HepG2 (cell line): Measurements from ENCODE around the gene HSPB6. TPM values are rescaled to one million over a fixed set of nuclear protein-coding genes. Genes with fewer than 3 reads are reported as not detected.

Experiments
- CENPX ChIP-seq: sonication (generic); formaldehyde crosslinking; IDR thresholded peaks from 2 replicates; pipeline ENCODE4 v1.9.0; 2021; ENCODE audit warnings: mild to moderate bottlenecking, missing genetic modification reagents, moderate library complexity
- CHCHD3 ChIP-seq: sonication (generic); formaldehyde crosslinking; IDR thresholded peaks from 2 replicates; pipeline ENCODE4 v1.8.0; 2022; ENCODE audit warnings: mild to moderate bottlenecking, missing genetic modification reagents, moderate library complexity
- FOXP1 ChIP-seq, 2 experiments: fragments of 450-650 bp in 1 of 2; IDR thresholded peaks; 2 replicates each; pipeline ENCODE4 v1.6.1; 2017 to 2018; ENCODE audit warnings: antibody characterized with exemption in 1 of 2
- GZF1 ChIP-seq: sonication (generic); formaldehyde crosslinking; IDR thresholded peaks from 2 replicates; pipeline ENCODE4 v1.5.1; 2020; ENCODE audit warnings: mild to moderate bottlenecking, missing genetic modification reagents
- MAZ ChIP-seq, 2 experiments: sonication (generic) in 1 of 2; formaldehyde crosslinking in 1 of 2; IDR thresholded peaks; 2 replicates each; pipeline versions ENCODE4 v1.5.0 to v1.6.1; 2012 to 2020; ENCODE audit warnings: low read depth in 2 of 2, mild to moderate bottlenecking in 2 of 2, borderline replicate concordance in 1 of 2, improper control_type of control experiment in 1 of 2, low read length in 1 of 2, missing genetic modification reagents in 1 of 2, moderate library complexity in 1 of 2
- MBNL3 ChIP-seq: fragments of 250-450 bp; sonication (Bioruptor Pico); conservative IDR thresholded peaks from 2 replicates; pipeline ENCODE4 v1.8.0; 2022; ENCODE audit warnings: mild to moderate bottlenecking, inconsistent platforms
- NKX3-1 ChIP-seq: sonication (generic); formaldehyde crosslinking; IDR thresholded peaks from 2 replicates; pipeline ENCODE4 v1.5.0; 2020; ENCODE audit warnings: missing genetic modification reagents
- PITX1 ChIP-seq: sonication (generic); formaldehyde crosslinking; IDR thresholded peaks from 2 replicates; pipeline ENCODE4 v1.5.1; 2020; ENCODE audit warnings: mild to moderate bottlenecking, missing genetic modification reagents
- RFXAP ChIP-seq: sonication (generic); formaldehyde crosslinking; IDR thresholded peaks from 2 replicates; pipeline ENCODE4 v1.4.0; 2020; ENCODE audit warnings: missing genetic modification reagents, borderline replicate concordance
- SETDB1 ChIP-seq: sonication (generic); formaldehyde crosslinking; IDR thresholded peaks from 2 replicates; pipeline ENCODE4 v1.5.1; 2020; ENCODE audit warnings: missing genetic modification reagents, mild to moderate bottlenecking, borderline replicate concordance
- SP5 ChIP-seq: IDR thresholded peaks from 2 replicates; pipeline ENCODE4 v1.6.1; 2016; ENCODE audit warnings: low read depth, borderline replicate concordance
- SUZ12 ChIP-seq: fragments of 150-350 bp; IDR thresholded peaks from 2 replicates; pipeline ENCODE4 v1.6.1; 2014; ENCODE audit warnings: low read depth, low read length
- ZC3H13 ChIP-seq: sonication (generic); formaldehyde crosslinking; IDR thresholded peaks from 2 replicates; pipeline ENCODE4 v1.8.1; 2023; ENCODE audit warnings: mild to moderate bottlenecking, missing genetic modification reagents, moderate library complexity
- ZNF274 ChIP-seq: sonication (generic); formaldehyde crosslinking; IDR thresholded peaks from 2 replicates; pipeline ENCODE4 v1.5.1; 2020; ENCODE audit warnings: mild to moderate bottlenecking, missing genetic modification reagents
- ZNF451 ChIP-seq: sonication (generic); formaldehyde crosslinking; IDR thresholded peaks from 2 replicates; pipeline ENCODE4 v1.5.0; 2020; ENCODE audit warnings: mild to moderate bottlenecking, missing genetic modification reagents
- ZNF589 ChIP-seq: sonication (generic); formaldehyde crosslinking; conservative IDR thresholded peaks from 2 replicates; pipeline ENCODE4 v1.8.0; 2022; ENCODE audit warnings: mild to moderate bottlenecking, moderate library complexity, missing genetic modification reagents
- ZNF850 ChIP-seq: sonication (generic); formaldehyde crosslinking; conservative IDR thresholded peaks from 2 replicates; pipeline ENCODE4 v1.9.0; 2021; ENCODE audit warnings: mild to moderate bottlenecking, missing genetic modification reagents
- polyA plus RNA-seq, 8 experiments: library from polyadenylated mRNA; depleted of rRNA in 3 of 8; stranded (reverse) in 7 of 8; unstranded in 1 of 8; fragments of >200 nt; fragmentation: Illumina TruSeq in 4 of 8; extraction: Trizol in 4 of 8; gene quantifications; 2 replicates each; pipeline versions ENCODE4 v1.2.1 to v1.2.3, GENCODE V29; 2011 to 2016; ENCODE audit warnings: low read depth in 4 of 8, missing spikeins in 1 of 8, mixed read lengths in 1 of 8; ENCODE audit not compliant: insufficient read depth in 1 of 8
- total RNA-seq, 5 experiments: library from RNA; depleted of rRNA; stranded (reverse); fragments of >200 nt; fragmentation: Illumina TruSeq; extraction: Trizol; gene quantifications; 2 replicates each; pipeline ENCODE4 v1.2.3, GENCODE V29; 2016; ENCODE audit warnings: low read depth in 1 of 5
- TF ChIP-seq, protein P1 (sequence below): sonication (generic); formaldehyde crosslinking; IDR thresholded peaks from 2 replicates; pipeline ENCODE4 v1.4.0; 2020; ENCODE audit warnings: missing genetic modification reagents
- TF ChIP-seq, protein P2 (sequence below): IDR thresholded peaks from 2 replicates; pipeline ENCODE4 v1.6.1; 2012; ENCODE audit warnings: low read length, improper control_type of control experiment
- TF ChIP-seq, protein P3 (sequence below): sonication (generic); formaldehyde crosslinking; IDR thresholded peaks from 2 replicates; pipeline ENCODE4 v1.9.0; 2021; ENCODE audit warnings: missing genetic modification reagents, borderline replicate concordance

Gene HSPB6
- total and polyA plus RNA-seq, 2 of the 13 experiments (the other 11 are each of a cell fraction or from before 2014, with no cell fraction given) = 0.18 TPM; not detected in 1

DNA sequence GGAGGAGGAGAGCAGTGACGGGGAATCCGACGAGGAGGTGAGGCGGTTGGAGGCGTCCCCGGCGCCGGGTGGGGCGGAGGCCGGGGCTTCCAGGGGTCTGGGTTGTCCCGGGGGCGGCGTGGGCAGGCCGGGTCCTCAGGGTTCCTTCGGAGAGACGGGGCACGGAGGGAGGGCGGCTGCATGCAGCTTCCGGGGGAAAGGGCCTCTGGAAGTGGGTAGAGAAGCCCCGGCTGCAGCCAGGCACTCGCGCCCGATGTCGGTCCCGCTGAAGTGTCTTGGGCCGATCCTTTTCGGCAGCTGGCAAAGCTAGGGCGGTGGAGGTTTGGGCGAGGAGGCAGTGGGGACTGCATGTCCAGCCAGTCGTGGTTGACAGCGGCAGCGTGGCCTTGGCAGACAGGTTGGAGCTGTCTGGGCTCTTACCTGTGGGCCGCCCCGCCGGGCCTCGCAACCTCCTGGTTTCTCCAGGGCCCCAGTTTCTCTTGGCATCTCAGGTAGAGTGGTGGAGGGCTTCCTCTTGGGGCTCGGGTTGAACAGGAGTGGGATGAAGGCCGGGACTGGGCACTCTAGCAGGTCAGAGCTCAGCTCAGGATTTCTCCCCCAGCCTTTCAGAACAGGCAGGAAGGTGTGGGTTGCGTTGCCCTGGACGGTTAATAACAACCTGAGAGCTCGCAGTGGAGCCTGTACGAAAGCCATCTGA lies 38.3 kb downstream of the HSPB6 start (continued):
- TF ChIP-seq, protein P1, sequence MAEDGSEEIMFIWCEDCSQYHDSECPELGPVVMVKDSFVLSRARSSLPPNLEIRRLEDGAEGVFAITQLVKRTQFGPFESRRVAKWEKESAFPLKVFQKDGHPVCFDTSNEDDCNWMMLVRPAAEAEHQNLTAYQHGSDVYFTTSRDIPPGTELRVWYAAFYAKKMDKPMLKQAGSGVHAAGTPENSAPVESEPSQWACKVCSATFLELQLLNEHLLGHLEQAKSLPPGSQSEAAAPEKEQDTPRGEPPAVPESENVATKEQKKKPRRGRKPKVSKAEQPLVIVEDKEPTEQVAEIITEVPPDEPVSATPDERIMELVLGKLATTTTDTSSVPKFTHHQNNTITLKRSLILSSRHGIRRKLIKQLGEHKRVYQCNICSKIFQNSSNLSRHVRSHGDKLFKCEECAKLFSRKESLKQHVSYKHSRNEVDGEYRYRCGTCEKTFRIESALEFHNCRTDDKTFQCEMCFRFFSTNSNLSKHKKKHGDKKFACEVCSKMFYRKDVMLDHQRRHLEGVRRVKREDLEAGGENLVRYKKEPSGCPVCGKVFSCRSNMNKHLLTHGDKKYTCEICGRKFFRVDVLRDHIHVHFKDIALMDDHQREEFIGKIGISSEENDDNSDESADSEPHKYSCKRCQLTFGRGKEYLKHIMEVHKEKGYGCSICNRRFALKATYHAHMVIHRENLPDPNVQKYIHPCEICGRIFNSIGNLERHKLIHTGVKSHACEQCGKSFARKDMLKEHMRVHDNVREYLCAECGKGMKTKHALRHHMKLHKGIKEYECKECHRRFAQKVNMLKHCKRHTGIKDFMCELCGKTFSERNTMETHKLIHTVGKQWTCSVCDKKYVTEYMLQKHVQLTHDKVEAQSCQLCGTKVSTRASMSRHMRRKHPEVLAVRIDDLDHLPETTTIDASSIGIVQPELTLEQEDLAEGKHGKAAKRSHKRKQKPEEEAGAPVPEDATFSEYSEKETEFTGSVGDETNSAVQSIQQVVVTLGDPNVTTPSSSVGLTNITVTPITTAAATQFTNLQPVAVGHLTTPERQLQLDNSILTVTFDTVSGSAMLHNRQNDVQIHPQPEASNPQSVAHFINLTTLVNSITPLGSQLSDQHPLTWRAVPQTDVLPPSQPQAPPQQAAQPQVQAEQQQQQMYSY (CRISPR knock-in tag) = no peak
- TF ChIP-seq ZNF589 (CRISPR knock-in tag) (no peak), ZNF274 (0 out of 2 replicates have a peak, but pooled peaks have one; percentile 45), SUZ12 (no peak), NKX3-1 (CRISPR knock-in tag) (no peak), ZNF451 (CRISPR knock-in tag) (no peak), RFXAP (CRISPR knock-in tag) (no peak), SETDB1 (CRISPR knock-in tag) (no peak), MAZ (IDR thresholded peaks at IDR 0.05; ENCODE audit: borderline replicate concordance, low read depth, low read length) (no peak), MAZ (CRISPR knock-in tag; IDR thresholded peaks at IDR 0.05; ENCODE audit: low read depth) (no peak), CHCHD3 (CRISPR knock-in tag) (no peak), FOXP1 (IDR thresholded peaks at IDR 0.05) (no peak), FOXP1 (CRISPR knock-in tag; IDR thresholded peaks at IDR 0.05) (no peak), ZNF850 (no peak), SP5 (CRISPR knock-in tag) (no peak), CENPX (CRISPR knock-in tag) (no peak), PITX1 (CRISPR knock-in tag) (0 out of 2 replicates have a peak, but pooled peaks have one; percentile 24), GZF1 (CRISPR knock-in tag) (0 out of 2 replicates have a peak, but pooled peaks have one; percentile 39), MBNL3 (no peak), ZC3H13 (no peak)
- TF ChIP-seq, protein P2, sequence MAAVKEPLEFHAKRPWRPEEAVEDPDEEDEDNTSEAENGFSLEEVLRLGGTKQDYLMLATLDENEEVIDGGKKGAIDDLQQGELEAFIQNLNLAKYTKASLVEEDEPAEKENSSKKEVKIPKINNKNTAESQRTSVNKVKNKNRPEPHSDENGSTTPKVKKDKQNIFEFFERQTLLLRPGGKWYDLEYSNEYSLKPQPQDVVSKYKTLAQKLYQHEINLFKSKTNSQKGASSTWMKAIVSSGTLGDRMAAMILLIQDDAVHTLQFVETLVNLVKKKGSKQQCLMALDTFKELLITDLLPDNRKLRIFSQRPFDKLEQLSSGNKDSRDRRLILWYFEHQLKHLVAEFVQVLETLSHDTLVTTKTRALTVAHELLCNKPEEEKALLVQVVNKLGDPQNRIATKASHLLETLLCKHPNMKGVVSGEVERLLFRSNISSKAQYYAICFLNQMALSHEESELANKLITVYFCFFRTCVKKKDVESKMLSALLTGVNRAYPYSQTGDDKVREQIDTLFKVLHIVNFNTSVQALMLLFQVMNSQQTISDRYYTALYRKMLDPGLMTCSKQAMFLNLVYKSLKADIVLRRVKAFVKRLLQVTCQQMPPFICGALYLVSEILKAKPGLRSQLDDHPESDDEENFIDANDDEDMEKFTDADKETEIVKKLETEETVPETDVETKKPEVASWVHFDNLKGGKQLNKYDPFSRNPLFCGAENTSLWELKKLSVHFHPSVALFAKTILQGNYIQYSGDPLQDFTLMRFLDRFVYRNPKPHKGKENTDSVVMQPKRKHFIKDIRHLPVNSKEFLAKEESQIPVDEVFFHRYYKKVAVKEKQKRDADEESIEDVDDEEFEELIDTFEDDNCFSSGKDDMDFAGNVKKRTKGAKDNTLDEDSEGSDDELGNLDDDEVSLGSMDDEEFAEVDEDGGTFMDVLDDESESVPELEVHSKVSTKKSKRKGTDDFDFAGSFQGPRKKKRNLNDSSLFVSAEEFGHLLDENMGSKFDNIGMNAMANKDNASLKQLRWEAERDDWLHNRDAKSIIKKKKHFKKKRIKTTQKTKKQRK = no peak
- TF ChIP-seq, protein P3, sequence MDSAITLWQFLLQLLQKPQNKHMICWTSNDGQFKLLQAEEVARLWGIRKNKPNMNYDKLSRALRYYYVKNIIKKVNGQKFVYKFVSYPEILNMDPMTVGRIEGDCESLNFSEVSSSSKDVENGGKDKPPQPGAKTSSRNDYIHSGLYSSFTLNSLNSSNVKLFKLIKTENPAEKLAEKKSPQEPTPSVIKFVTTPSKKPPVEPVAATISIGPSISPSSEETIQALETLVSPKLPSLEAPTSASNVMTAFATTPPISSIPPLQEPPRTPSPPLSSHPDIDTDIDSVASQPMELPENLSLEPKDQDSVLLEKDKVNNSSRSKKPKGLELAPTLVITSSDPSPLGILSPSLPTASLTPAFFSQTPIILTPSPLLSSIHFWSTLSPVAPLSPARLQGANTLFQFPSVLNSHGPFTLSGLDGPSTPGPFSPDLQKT = no peak
